SHP77 (cell line): ENCODE measurements around the gene HDAC1.

Source experiments
- DNase-seq, 2 experiments: peaks; one replicate each; lab custom pipeline; 2025; lab: John Stamatoyannopoulos, UW

Gene HDAC1

GRCh38 chr1:32330558-32331151 lies 38.8 kb downstream of the HDAC1 start:
- no peak for DNase-seq

GRCh38 chr1:32331549-32331948 lies 39.7 kb downstream of the HDAC1 start:
- DNase-seq: no peak

- DNase-seq: no peak
Observed at GRCh38 chr1:32332290-32333079, 40.6 kb downstream of the HDAC1 start.

GRCh38 chr1:32333251-32333963 lies 41.5 kb downstream of the HDAC1 start:
- DNase-seq: no peak

- no peak for DNase-seq
Observed at GRCh38 chr1:32334274-32334861, 42.5 kb downstream of the HDAC1 start.

- peak in 1 of 2 experiments; percentile 54 for DNase-seq
Observed at GRCh38 chr1:32334864-32335534, 43.1 kb downstream of the HDAC1 start.

- DNase-seq: no peak
Observed at GRCh38 chr1:32335535-32335789, 43.6 kb downstream of the HDAC1 start.

GRCh38 chr1:32335790-32336590 lies 44.1 kb downstream of the HDAC1 start, which contains the start of gene MARCKSL1:
Gene MARCKSL1, minus strand, starts transcription at chr1:32336233. Its CDS starts 200 bp downstream, at chr1:32336033.
- DNase-seq: peak; percentile 52 to 85

GRCh38 chr1:32336591-32336932 lies 44.7 kb downstream of the HDAC1 start:
- DNase-seq: no peak

GRCh38 chr1:32336963-32337675 lies 45.2 kb downstream of the HDAC1 start:
- DNase-seq: no peak

- no peak for DNase-seq
Observed at GRCh38 chr1:32337855-32338636, 46.2 kb downstream of the HDAC1 start.

- no peak for DNase-seq
Observed at GRCh38 chr1:32338637-32339145, 46.8 kb downstream of the HDAC1 start.

GRCh38 chr1:32339363-32339978 lies 47.6 kb downstream of the HDAC1 start:
- no peak for DNase-seq

GRCh38 chr1:32341186-32341757 lies 49.4 kb downstream of the HDAC1 start:
- no peak for DNase-seq

GRCh38 chr1:32341971-32342370 lies 50.1 kb downstream of the HDAC1 start:
- no peak for DNase-seq

- DNase-seq: no peak
Observed at GRCh38 chr1:32342704-32343103, 50.8 kb downstream of the HDAC1 start.

GRCh38 chr1:32345289-32345827 lies 53.5 kb downstream of the HDAC1 start:
- peak in 1 of 2 experiments; percentile 22 for DNase-seq

GRCh38 chr1:32346532-32347157 lies 54.8 kb downstream of the HDAC1 start:
- no peak for DNase-seq
